Smooth muscle cell (in vitro differentiated cells): ENCODE data around the gene NMT2. TPM values are rescaled to one million over a fixed set of nuclear protein-coding genes. Genes with fewer than 3 reads are reported as not detected.
A peak's percentile ranks its signal among the peaks of the same experiment; 100 is the strongest.

ENCODE experiments used
- DNase-seq: peaks from one replicate; lab custom pipeline; 2025; ENCODE audit not compliant: unreplicated experiment; lab: John Stamatoyannopoulos, UW
- H2AFZ ChIP-seq: fragments of 200-600 bp; sonication (generic); 2 replicates; pipeline ENCODE4 v1.6.0; 2016; ENCODE audit warnings: antibody characterized with exemption, low read depth, mild to moderate bottlenecking
- H3F3A ChIP-seq: fragments of 200-600 bp; sonication (generic); 2 replicates; pipeline ENCODE4 v1.6.0; 2017; ENCODE audit warnings: antibody characterized with exemption, low read depth
- H3K27ac ChIP-seq: fragments of 200-600 bp; sonication (generic); 2 replicates; pipeline ENCODE4 v1.5.1; 2016; ENCODE audit warnings: low read depth, mild to moderate bottlenecking
- H3K27me3 ChIP-seq: fragments of 200-600 bp; sonication (generic); 2 replicates; pipeline ENCODE4 v1.6.1; 2016; ENCODE audit warnings: low read depth, mild to moderate bottlenecking
- H3K36me3 ChIP-seq: fragments of 200-600 bp; sonication (generic); 2 replicates; pipeline ENCODE4 v1.5.1; 2016; ENCODE audit warnings: low read depth
- H3K4me1 ChIP-seq: fragments of 200-600 bp; sonication (generic); 2 replicates; pipeline ENCODE4 v1.5.1; 2016; ENCODE audit warnings: low read depth
- H3K4me2 ChIP-seq: fragments of 200-600 bp; sonication (generic); 2 replicates; pipeline ENCODE4 v1.6.0; 2016; ENCODE audit warnings: mild to moderate bottlenecking
- H3K4me3 ChIP-seq: fragments of 200-600 bp; sonication (generic); 2 replicates; pipeline ENCODE4 v1.5.1; 2016; ENCODE audit warnings: mild to moderate bottlenecking
- H3K79me2 ChIP-seq: fragments of 200-600 bp; sonication (generic); 2 replicates; pipeline ENCODE4 v1.6.0; 2016; ENCODE audit warnings: low read depth, mild to moderate bottlenecking
- H3K9ac ChIP-seq: fragments of 200-600 bp; sonication (generic); 2 replicates; pipeline ENCODE4 v1.6.0; 2016; ENCODE audit warnings: low read depth
- H3K9me3 ChIP-seq: fragments of 200-600 bp; sonication (generic); replicated peaks from 2 replicates; pipeline ENCODE4 v1.5.1; 2016; ENCODE audit warnings: low read depth
- H4K20me1 ChIP-seq: fragments of 200-600 bp; sonication (generic); 2 replicates; pipeline ENCODE4 v1.6.0; 2016; ENCODE audit warnings: low read depth
- CTCF ChIP-seq: fragments of 200-600 bp; sonication (generic); IDR thresholded peaks from 2 replicates; pipeline ENCODE4 v1.5.1; 2017; ENCODE audit warnings: borderline replicate concordance, mild to moderate bottlenecking, antibody characterized with exemption; ENCODE audit not compliant: insufficient read depth, poor library complexity, severe bottlenecking
- WGBS: methylation state at CpG from one replicate; pipeline ENCODE4 v1.1.7; 2016; ENCODE audit warnings: low lambda C conversion rate; 5-methylcytosine and 5-hydroxymethylcytosine counted together
- polyA plus RNA-seq: library from polyadenylated mRNA; unstranded; fragments of >200 nt; fragmentation: Nextera tagmentation; extraction: Ambion mirVana; gene quantifications from 2 replicates; pipeline ENCODE4 v1.2.1, GENCODE V29; 2016
- total RNA-seq: library from RNA; depleted of rRNA; stranded (reverse); fragments of >200 nt; gene quantifications from 2 replicates; pipeline ENCODE4 v1.2.3, GENCODE V29; 2014

The NMT2 gene
- total RNA-seq (9.4 and 15.4 TPM in 2 replicates), polyA plus RNA-seq (7.4 and 9.5 TPM in 2 replicates)

DNA sequence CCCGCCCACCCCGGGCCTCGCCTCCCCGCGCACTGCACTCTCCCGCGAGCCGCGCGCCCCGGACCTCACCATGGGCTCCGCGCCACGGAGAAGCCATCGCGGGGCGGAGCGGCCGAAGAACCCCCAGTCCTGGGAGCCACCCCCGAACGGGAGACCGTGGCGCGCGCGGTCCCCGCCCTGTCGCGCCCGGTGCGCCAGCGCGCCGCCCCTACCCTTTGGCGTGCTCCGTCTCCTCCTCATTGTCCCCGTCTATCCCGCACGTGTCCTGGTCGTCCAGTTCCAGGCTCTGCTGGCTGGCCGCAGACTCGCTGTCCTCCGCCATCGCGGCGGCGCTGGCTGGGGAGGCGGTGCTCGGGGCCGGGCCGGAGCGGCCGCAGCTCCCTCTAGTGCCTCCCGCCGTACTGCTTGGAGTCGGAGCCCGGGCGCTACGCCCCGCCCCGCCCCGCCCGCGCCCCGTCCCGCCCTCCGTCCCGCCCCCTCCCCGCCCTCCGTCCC is at the start of gene NMT2:
Gene NMT2, minus strand, starts transcription at position 403 of the 495 bp plus-strand sequence. Its CDS starts 81 bp downstream, at position 322.
- H3K27ac ChIP-seq, result no peak within 1 kb of the TSS
- H3K27me3 ChIP-seq, result no peaks in the 10 kb centered on the region
- H3K9ac ChIP-seq, result peak within 1 kb of the TSS; percentile 83
- peak within 1 kb of the TSS; percentile 100 for H2AFZ ChIP-seq
- under 1% methylated on average over 21 of the region's 70 CpGs for WGBS
- peaks cover 10% of the 10 kb centered on the region for H3F3A ChIP-seq
- H3K9me3 ChIP-seq, result no peaks in the 10 kb centered on the region
- H3K4me3 ChIP-seq, result peak within 1 kb of the TSS; percentile 99
- H4K20me1 ChIP-seq, result peaks cover 4% of the 10 kb centered on the region
- peaks cover 23% of the 10 kb centered on the region for H3K79me2 ChIP-seq
- H3K4me2 ChIP-seq, result peak within 1 kb of the TSS; percentile 94
- H3K4me1 ChIP-seq, result peaks cover 17% of the 10 kb centered on the region
- no peaks in the 10 kb centered on the region for H3K36me3 ChIP-seq
- no peak for TF ChIP-seq CTCF
- no peak for DNase-seq

DNA sequence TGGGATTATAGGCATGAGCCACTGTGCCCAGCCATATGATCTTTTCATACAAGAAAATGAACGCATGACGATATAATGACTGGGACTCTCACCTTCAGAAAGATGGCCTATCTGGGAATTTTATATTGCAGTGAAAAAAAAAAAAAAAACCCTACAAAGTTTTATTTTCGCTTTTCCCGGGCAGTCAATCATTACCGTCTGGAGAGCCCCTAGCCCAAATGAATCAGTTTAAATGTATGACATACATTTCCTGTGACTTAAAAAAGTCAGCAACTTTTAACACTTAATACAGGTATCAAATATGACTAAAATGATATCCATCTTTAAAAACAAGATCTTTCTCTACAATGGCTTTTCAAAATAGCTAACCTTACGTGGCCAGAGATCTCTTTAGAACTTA is 48.2 kb upstream of the NMT2 start:
- 96% methylated on average over 6 of the region's 6 CpGs for WGBS

GRCh38 chr10:15214237-15214636 is 45.7 kb upstream of the NMT2 start:
- TF ChIP-seq CTCF, result no peak
- H2AFZ ChIP-seq, result no peak overlapping the region
- H3K4me1 ChIP-seq, result no peaks in the 10 kb centered on the region
- no peak overlapping the region for H3K9ac ChIP-seq
- no peaks in the 10 kb centered on the region for H3K79me2 ChIP-seq
- H3K27me3 ChIP-seq, result no peaks in the 10 kb centered on the region
- no peak for DNase-seq
- peaks cover 8% of the 10 kb centered on the region for H4K20me1 ChIP-seq
- peaks cover 8% of the 10 kb centered on the region for H3F3A ChIP-seq
- no peak overlapping the region for H3K4me3 ChIP-seq
- no peak overlapping the region for H3K4me2 ChIP-seq
- H3K9me3 ChIP-seq, result no peaks in the 10 kb centered on the region
- no peak overlapping the region for H3K27ac ChIP-seq
- H3K36me3 ChIP-seq, result peaks cover 3% of the 10 kb centered on the region
- 96% methylated on average over 17 of the region's 17 CpGs for WGBS

More for the DNA sequence above, 48.2 kb upstream of the NMT2 start:
- Histone ChIP-seq H4K20me1 (no peaks in the 10 kb centered on the region), H3K9ac (no peak overlapping the region), H3K9me3 (no peaks in the 10 kb centered on the region), H3K4me1 (no peaks in the 10 kb centered on the region), H3F3A (peaks cover 3% of the 10 kb centered on the region), H2AFZ (no peak overlapping the region), H3K79me2 (no peaks in the 10 kb centered on the region), H3K4me3 (no peak overlapping the region), H3K36me3 (no peaks in the 10 kb centered on the region), H3K27me3 (no peaks in the 10 kb centered on the region), H3K27ac (no peak overlapping the region), H3K4me2 (no peak overlapping the region)
- DNase-seq, result no peak
- no peak for TF ChIP-seq CTCF

DNA sequence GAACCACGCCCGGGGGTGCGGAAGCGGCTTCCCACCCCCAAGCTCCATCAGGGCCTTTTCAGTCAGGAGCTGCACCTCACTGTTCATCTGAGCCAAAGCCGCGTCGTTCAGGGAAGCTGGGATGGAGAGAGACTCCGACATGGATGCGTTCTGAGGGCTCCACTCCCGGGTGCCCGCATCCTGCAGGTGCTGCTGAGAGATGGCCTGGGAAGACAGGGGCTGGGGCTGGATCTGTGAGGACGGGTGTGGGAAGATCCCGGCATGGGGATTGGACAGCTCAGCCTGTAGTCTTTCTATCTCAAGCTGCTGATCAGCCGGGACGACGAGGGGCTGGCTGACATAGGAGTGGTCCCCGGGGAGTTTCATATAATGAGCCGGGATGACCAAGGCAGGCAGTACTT is 45.0 kb upstream of the NMT2 start:
- no peaks in the 10 kb centered on the region for H3K9me3 ChIP-seq
- no peaks in the 10 kb centered on the region for H3K79me2 ChIP-seq
- H3K4me1 ChIP-seq, result no peaks in the 10 kb centered on the region
- peaks cover 3% of the 10 kb centered on the region for H3K36me3 ChIP-seq
- WGBS, result 98% methylated on average over 18 of the region's 18 CpGs
- no peak overlapping the region for H3K4me3 ChIP-seq
- H3F3A ChIP-seq, result peaks cover 8% of the 10 kb centered on the region
- no peak overlapping the region for H2AFZ ChIP-seq
- TF ChIP-seq CTCF, result no peak
- H3K27ac ChIP-seq, result no peak overlapping the region
- no peak for DNase-seq
- no peak overlapping the region for H3K4me2 ChIP-seq
- no peaks in the 10 kb centered on the region for H3K27me3 ChIP-seq
- H4K20me1 ChIP-seq, result peaks cover 8% of the 10 kb centered on the region
- H3K9ac ChIP-seq, result no peak overlapping the region
